OCI-LY3 (cell line): Measurements from ENCODE around the gene PTPRT.

Experiments used
- H2AFZ ChIP-seq: fragments of 200-600, 300-600 bp; shearing (Covaris generic); 2 replicates; pipeline ENCODE4 v1.6.0; 2014; ENCODE audit warnings: antibody characterized with exemption, low read depth, low read length
- H3K27ac ChIP-seq: fragments of 200-600, 300-600 bp; sonication (generic); 2 replicates; pipeline ENCODE4 v1.5.1; 2014; ENCODE audit warnings: mild to moderate bottlenecking, low read length, moderate library complexity, mixed read lengths
- H3K27me3 ChIP-seq: fragments of 200-600, 300-600 bp; sonication (generic); 2 replicates; pipeline ENCODE4 v1.6.1; 2014; ENCODE audit warnings: low read depth, low read length, mixed read lengths
- H3K36me3 ChIP-seq: fragments of 200-600, 300-600 bp; sonication (generic); replicated peaks from 2 replicates; pipeline ENCODE3; 2014; ENCODE audit warnings: low read depth, low read length, mixed read lengths
- H3K4me1 ChIP-seq: fragments of 300-600, 200-600 bp; sonication (generic); 2 replicates; pipeline ENCODE4 v1.6.1; 2014; ENCODE audit warnings: low read length, mixed read lengths
- H3K4me2 ChIP-seq: fragments of 200-600, 300-600 bp; sonication (generic); 2 replicates; pipeline ENCODE4 v1.6.1; 2014; ENCODE audit warnings: low read length, mixed read lengths
- H3K4me3 ChIP-seq: fragments of 300-600, 200-600 bp; sonication (generic); 2 replicates; pipeline ENCODE4 v1.5.1; 2014; ENCODE audit warnings: antibody characterized with exemption, mild to moderate bottlenecking, low read length, moderate library complexity
- H3K79me2 ChIP-seq: fragments of 300-600, 200-600 bp; shearing (Covaris generic); 2 replicates; pipeline ENCODE4 v1.6.1; 2014; ENCODE audit warnings: mild to moderate bottlenecking, low read length, mixed read lengths
- H3K9ac ChIP-seq: fragments of 300-600, 200-600 bp; shearing (Covaris generic); 2 replicates; pipeline ENCODE4 v1.6.0; 2014; ENCODE audit warnings: mild to moderate bottlenecking, low read length, moderate library complexity
- H3K9me3 ChIP-seq: fragments of 200-600, 300-600 bp; shearing (Covaris generic); 2 replicates; pipeline ENCODE4 v1.6.1; 2014; ENCODE audit warnings: low read length, mixed read lengths; ENCODE audit not compliant: insufficient read depth
- H4K20me1 ChIP-seq: fragments of 200-600, 300-600 bp; sonication (generic); 2 replicates; pipeline ENCODE4 v1.6.1; 2016; ENCODE audit warnings: low read length, mixed read lengths; ENCODE audit not compliant: insufficient read depth
- EZH2phosphoT487 ChIP-seq: fragments of 200-600 bp; shearing (Covaris generic); IDR thresholded peaks from 2 replicates; pipeline ENCODE4 v1.6.1; 2018; ENCODE audit warnings: antibody characterized with exemption, mixed run types, low read depth
- TF ChIP-seq, protein P1 (sequence below): fragments of 200-600, 300-600 bp; sonication (generic); IDR thresholded peaks from 2 replicates; pipeline ENCODE4 v1.5.1; 2014; ENCODE audit warnings: antibody characterized with exemption, low read length, low read depth

PTPRT gene

DNA sequence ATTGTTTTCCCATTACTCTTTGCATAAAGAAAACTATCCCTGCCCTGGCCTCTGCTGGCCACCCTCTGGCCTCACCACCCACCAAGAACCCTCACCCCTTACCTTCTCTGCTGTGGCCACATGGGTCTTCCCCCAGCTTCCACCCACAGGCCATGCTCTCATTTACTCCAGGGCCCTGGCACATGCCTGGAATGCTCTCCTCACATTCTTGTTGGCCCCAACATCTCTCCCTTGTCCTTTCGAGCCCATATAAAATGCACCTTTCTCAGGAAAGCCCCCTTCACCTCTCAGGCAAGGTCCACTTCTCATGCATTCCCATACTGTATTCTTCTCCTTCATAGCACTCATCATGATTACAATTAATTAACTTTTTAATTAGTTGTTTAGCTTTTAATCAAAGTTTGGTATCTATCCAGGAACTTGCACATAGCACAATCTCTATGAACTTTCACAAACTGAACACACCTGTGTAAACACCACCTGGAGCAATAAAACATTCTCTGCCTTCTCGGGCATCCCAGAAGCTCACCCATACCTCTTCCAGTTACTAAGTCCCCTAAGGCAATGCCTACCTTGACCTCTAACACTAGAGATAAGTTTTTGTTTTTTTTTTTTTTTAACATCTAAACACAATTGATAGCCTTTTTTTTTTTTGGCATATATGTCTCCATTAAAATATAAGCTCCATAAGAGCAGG lies 617.2 kb downstream of the PTPRT start:
- no peaks in the 10 kb centered on the region; the same call in 1 of the 2 replicates for H3K27me3 ChIP-seq
- H3K36me3 ChIP-seq: no peaks in the 10 kb centered on the region
- H3K9me3 ChIP-seq: no peaks in the 10 kb centered on the region
- no peak overlapping the region for H3K27ac ChIP-seq
- no peak overlapping the region for H3K4me3 ChIP-seq
- H2AFZ ChIP-seq: no peak overlapping the region
- no peaks in the 10 kb centered on the region for H3K79me2 ChIP-seq
- no peaks in the 10 kb centered on the region for H4K20me1 ChIP-seq
- H3K9ac ChIP-seq: no peak overlapping the region
- no peak overlapping the region for H3K4me2 ChIP-seq
- no peaks in the 10 kb centered on the region for H3K4me1 ChIP-seq
- TF ChIP-seq, protein P1, sequence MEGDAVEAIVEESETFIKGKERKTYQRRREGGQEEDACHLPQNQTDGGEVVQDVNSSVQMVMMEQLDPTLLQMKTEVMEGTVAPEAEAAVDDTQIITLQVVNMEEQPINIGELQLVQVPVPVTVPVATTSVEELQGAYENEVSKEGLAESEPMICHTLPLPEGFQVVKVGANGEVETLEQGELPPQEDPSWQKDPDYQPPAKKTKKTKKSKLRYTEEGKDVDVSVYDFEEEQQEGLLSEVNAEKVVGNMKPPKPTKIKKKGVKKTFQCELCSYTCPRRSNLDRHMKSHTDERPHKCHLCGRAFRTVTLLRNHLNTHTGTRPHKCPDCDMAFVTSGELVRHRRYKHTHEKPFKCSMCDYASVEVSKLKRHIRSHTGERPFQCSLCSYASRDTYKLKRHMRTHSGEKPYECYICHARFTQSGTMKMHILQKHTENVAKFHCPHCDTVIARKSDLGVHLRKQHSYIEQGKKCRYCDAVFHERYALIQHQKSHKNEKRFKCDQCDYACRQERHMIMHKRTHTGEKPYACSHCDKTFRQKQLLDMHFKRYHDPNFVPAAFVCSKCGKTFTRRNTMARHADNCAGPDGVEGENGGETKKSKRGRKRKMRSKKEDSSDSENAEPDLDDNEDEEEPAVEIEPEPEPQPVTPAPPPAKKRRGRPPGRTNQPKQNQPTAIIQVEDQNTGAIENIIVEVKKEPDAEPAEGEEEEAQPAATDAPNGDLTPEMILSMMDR: no peak
- no peak for TF ChIP-seq EZH2phosphoT487

DNA sequence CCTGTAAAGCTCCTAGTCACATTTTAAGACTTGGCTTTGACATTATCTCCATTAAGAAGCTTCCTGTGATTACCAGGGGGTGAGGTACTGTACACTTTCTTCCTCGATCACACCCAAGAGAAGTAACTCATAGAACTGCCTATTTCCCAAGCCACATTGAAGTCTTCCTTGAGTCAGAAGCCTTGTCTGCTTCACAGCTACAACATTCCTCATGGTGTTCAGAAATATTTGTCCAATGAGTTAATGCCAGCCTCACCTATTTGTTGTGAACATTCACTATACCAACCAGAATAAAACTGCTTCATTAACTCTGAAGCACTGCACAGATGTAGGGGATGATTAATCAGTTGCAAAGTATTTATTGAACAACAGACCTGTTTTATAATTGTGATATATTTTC lies 622.3 kb downstream of the PTPRT start:
- TF ChIP-seq, protein P1: no peak
- no peak for TF ChIP-seq EZH2phosphoT487
- Histone ChIP-seq H3K27me3 (no peaks in the 10 kb centered on the region), H4K20me1 (no peaks in the 10 kb centered on the region), H3K79me2 (no peaks in the 10 kb centered on the region), H2AFZ (no peak overlapping the region), H3K9me3 (no peaks in the 10 kb centered on the region), H3K4me1 (no peaks in the 10 kb centered on the region), H3K9ac (no peak overlapping the region), H3K27ac (no peak overlapping the region), H3K36me3 (no peaks in the 10 kb centered on the region), H3K4me2 (no peak overlapping the region), H3K4me3 (no peak overlapping the region)

DNA sequence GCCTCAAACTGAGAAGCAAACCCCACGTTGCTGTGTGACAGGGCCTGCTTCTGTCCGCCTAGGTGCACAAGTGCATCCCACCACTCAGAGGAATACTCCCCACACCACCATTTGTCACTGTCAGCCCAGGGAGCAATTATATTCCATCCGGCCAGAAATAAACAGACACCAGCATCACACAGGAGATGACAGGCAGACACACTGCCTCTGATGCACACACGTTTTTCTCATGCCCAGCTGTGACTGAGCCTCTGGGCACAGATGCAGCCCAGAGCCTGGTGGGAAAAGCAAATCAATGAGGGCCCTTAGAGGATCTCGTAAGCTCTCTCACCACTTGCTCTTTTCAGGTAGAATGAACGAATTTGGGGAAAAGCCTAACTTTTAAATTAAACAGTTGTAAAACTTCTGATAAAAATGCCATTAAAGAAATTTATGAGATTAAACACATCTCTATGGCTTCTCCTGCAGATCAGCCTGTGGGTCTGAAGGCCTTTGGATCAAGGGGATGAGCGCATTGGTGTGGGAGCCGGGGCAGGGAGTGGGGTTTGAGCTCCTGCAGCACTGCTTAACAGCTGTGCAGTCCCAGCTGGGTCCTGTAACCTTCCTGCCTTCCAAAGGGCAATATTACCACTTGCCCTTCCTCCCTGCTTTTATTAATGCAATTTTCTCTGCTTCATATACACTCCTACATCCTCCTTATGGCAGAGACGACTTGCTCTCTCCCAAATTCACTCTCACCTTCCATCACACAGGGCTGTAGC lies 624.3 kb downstream of the PTPRT start:
- TF ChIP-seq EZH2phosphoT487: no peak
- no peak overlapping the region for H3K9ac ChIP-seq
- H3K27me3 ChIP-seq: no peaks in the 10 kb centered on the region
- no peak overlapping the region for H2AFZ ChIP-seq
- no peaks in the 10 kb centered on the region for H3K4me1 ChIP-seq
- H3K36me3 ChIP-seq: no peaks in the 10 kb centered on the region
- H3K27ac ChIP-seq: no peak overlapping the region
- no peaks in the 10 kb centered on the region for H3K79me2 ChIP-seq
- no peaks in the 10 kb centered on the region for H4K20me1 ChIP-seq
- no peaks in the 10 kb centered on the region for H3K9me3 ChIP-seq
- no peak overlapping the region for H3K4me2 ChIP-seq
- H3K4me3 ChIP-seq: no peak overlapping the region

DNA sequence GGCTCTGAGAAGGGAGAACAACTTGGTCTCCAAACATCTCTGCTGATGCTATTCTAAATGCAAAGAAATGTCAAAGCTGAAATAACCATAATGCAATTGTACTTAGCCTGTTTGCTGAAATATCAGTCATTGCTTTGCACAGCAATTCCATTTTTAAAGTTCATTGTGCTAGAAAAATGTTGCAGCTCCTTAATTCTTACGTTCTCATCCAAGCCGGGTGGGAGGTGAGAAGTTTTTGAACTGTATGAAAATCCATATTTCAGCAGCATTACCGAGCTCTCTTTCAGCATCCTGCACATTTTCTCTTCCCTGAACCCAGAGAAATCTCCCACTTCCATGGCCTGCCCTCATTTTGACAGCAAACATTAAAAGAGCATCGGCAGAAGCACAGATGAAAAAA lies 630.0 kb downstream of the PTPRT start:
- Histone ChIP-seq H3K27me3 (0 out of 2 replicates have a peak, but pooled peaks cover 7% of the 10 kb centered on the region), H3K4me3 (no peak overlapping the region), H3K9me3 (no peaks in the 10 kb centered on the region), H3K4me1 (no peaks in the 10 kb centered on the region), H3K36me3 (no peaks in the 10 kb centered on the region), H2AFZ (no peak overlapping the region), H3K4me2 (no peak overlapping the region), H4K20me1 (no peaks in the 10 kb centered on the region), H3K9ac (no peak overlapping the region), H3K27ac (no peak overlapping the region), H3K79me2 (no peaks in the 10 kb centered on the region)
- no peak for TF ChIP-seq EZH2phosphoT487
- TF ChIP-seq, protein P1: no peak
